Measurements from ENCODE around the gene SYNGR4.

SYNGR4 gene

DNA sequence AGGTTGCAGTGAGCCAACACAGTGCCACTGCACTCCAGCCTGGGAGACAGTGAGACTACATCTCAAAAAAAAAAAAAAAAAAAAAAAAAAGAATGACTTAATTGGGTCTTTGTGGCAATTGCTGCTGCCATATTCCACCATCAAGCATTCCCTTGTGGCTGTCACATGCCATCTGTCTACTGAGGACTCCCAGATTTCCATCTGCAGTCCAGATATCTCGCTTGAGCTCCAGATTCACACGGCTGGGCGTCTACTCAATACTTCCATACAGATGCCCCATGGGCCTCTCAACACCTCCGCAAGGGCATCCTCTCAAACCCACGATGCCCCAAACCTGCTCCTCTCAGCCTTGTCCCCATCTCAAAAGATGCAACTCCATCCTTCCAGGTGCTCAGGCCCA, 13.3 kb upstream of the SYNGR4 start (continued):
- no peak for TF ChIP-seq OSR1 (CRISPR knock-in tag; IDR thresholded peaks at IDR 0.05)
- no peak for TF ChIP-seq ZNF8 (CRISPR knock-in tag; IDR thresholded peaks at IDR 0.05)
- no peak for TF ChIP-seq ARNTL (CRISPR knock-in tag; IDR thresholded peaks at IDR 0.05; ENCODE audit: borderline replicate concordance, low read depth)
- no peak for TF ChIP-seq ZFP30 (CRISPR knock-in tag; IDR thresholded peaks at IDR 0.05)
- no peak for TF ChIP-seq ZFP3 (CRISPR knock-in tag; IDR thresholded peaks at IDR 0.05)
- no peak for TF ChIP-seq RARB (CRISPR knock-in tag; IDR thresholded peaks at IDR 0.05)
- TF ChIP-seq ZNF70 (CRISPR knock-in tag; IDR thresholded peaks at IDR 0.05), result no peak

- TF ChIP-seq ZNF70 (CRISPR knock-in tag; IDR thresholded peaks at IDR 0.05) (no peak), ZNF565 (CRISPR knock-in tag; conservative IDR thresholded peaks at IDR 0.05; ENCODE audit: low read depth) (no peak)
- peak; percentile 84 for ATAC-seq
Measured at GRCh38 chr19:48351341-48351752, 12.8 kb upstream of the SYNGR4 start.

DNA sequence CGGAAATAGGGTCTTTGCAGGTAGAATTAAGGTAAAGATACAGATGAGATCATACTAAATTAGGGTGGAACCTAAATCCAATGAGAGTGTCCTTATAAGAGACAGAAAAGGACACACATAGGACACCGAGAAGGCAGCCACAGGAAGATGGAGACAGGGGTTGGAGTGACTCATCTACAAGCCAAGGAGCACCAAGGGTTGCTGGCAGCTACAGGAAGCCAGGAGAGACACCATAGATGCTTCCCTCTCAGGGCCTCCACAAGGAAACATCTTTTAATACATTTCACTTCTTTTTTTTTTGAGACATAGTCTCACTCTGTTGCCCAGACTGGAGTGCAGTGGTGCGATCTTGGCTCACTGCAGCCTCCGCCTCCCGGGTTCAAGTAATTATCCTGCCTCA, 10.5 kb upstream of the SYNGR4 start:
- TF ChIP-seq ISL1 (CRISPR knock-in tag; IDR thresholded peaks at IDR 0.05) (no peak), ZFP3 (CRISPR knock-in tag; IDR thresholded peaks at IDR 0.05) (no peak), POU6F1 (CRISPR knock-in tag; IDR thresholded peaks at IDR 0.05; ENCODE audit: borderline replicate concordance, low read depth) (no peak), ZC3H10 (CRISPR knock-in tag; IDR thresholded peaks at IDR 0.05) (no peak), ESRRG (CRISPR knock-in tag; IDR thresholded peaks at IDR 0.05) (no peak), ARNTL (CRISPR knock-in tag; IDR thresholded peaks at IDR 0.05; ENCODE audit: borderline replicate concordance, low read depth) (no peak), TCF4 (CRISPR knock-in tag; IDR thresholded peaks at IDR 0.05; ENCODE audit: borderline replicate concordance) (no peak), OSR1 (CRISPR knock-in tag; IDR thresholded peaks at IDR 0.05) (no peak), PPARA (CRISPR knock-in tag; IDR thresholded peaks at IDR 0.05; ENCODE audit: borderline replicate concordance) (no peak), RARB (CRISPR knock-in tag; IDR thresholded peaks at IDR 0.05) (no peak), ZNF565 (CRISPR knock-in tag; conservative IDR thresholded peaks at IDR 0.05; ENCODE audit: low read depth) (no peak), TOX (CRISPR knock-in tag; IDR thresholded peaks at IDR 0.05; ENCODE audit: borderline replicate concordance) (no peak), ZFP30 (CRISPR knock-in tag; IDR thresholded peaks at IDR 0.05) (no peak), ZNF70 (CRISPR knock-in tag; IDR thresholded peaks at IDR 0.05) (no peak), BACH2 (CRISPR knock-in tag; IDR thresholded peaks at IDR 0.05; ENCODE audit: borderline replicate concordance) (no peak), ZNF8 (CRISPR knock-in tag; IDR thresholded peaks at IDR 0.05) (no peak), GLIS3 (CRISPR knock-in tag; IDR thresholded peaks at IDR 0.05) (no peak), CSRNP3 (CRISPR knock-in tag; IDR thresholded peaks at IDR 0.05) (no peak)
- TF ChIP-seq, protein P1, sequence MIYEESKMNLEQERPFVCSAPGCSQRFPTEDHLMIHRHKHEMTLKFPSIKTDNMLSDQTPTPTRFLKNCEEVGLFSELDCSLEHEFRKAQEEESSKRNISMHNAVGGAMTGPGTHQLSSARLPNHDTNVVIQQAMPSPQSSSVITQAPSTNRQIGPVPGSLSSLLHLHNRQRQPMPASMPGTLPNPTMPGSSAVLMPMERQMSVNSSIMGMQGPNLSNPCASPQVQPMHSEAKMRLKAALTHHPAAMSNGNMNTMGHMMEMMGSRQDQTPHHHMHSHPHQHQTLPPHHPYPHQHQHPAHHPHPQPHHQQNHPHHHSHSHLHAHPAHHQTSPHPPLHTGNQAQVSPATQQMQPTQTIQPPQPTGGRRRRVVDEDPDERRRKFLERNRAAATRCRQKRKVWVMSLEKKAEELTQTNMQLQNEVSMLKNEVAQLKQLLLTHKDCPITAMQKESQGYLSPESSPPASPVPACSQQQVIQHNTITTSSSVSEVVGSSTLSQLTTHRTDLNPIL (CRISPR knock-in tag; IDR thresholded peaks at IDR 0.05; ENCODE audit: low read depth), result no peak

DNA sequence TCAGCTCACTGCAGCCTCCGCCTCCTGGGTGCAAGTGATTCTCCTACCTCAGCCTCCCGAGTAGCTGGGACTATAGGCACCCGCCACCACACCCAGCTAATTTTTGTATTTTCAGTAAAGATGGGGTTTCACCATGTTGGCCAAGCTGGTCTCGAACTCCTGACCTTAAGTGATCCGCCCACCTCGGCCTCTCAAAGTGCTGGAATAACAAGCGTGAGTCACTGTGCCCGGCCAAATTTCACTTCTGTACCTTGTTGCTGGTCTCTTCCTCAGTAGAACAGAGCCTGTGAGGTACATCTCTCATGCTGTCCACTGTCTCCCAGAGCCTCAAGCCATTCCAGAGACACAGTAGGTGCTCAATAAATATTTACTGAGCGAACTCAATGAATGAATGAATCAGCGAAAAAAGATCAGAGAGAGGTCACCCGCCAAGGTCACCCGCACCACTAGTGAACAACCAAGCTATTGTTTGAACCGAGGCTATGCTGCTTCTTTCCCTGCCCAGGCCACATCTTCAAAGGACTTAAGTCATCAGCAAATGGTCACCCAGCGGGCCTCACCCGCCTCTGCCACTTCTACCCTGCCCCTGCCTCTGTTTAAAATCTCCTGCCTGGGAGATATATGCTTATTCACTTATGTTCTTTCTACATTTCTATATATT, 9.7 kb upstream of the SYNGR4 start:
- no peak for ATAC-seq
- TF ChIP-seq ZFP30 (CRISPR knock-in tag; IDR thresholded peaks at IDR 0.05) (no peak), TSHZ2 (CRISPR knock-in tag; IDR thresholded peaks at IDR 0.05) (no peak), BACH2 (CRISPR knock-in tag; IDR thresholded peaks at IDR 0.05; ENCODE audit: borderline replicate concordance) (no peak), OSR1 (CRISPR knock-in tag; IDR thresholded peaks at IDR 0.05) (no peak), ESRRG (CRISPR knock-in tag; IDR thresholded peaks at IDR 0.05) (no peak)

More for the DNA sequence above, 10.5 kb upstream of the SYNGR4 start:
- peak; percentile 31; the same call in 1 of the 3 replicates for ATAC-seq

Measured in SK-N-SH treated with all-trans-retinoic acid at 6 μM for 48 hours (cell line).